HS-27A (cell line): ENCODE results near the gene AP2A1.

Source experiments
- DNase-seq: peaks from one replicate; pipeline ENCODE4 v3.0.0-alpha.2; 2012; ENCODE audit warnings: low read depth, missing footprints

The AP2A1 gene

GRCh38 chr19:49839713-49840112, 72.9 kb downstream of the AP2A1 start:
- DNase-seq: no peak

GRCh38 chr19:49840321-49840720, 73.5 kb downstream of the AP2A1 start:
- no peak for DNase-seq

DNA sequence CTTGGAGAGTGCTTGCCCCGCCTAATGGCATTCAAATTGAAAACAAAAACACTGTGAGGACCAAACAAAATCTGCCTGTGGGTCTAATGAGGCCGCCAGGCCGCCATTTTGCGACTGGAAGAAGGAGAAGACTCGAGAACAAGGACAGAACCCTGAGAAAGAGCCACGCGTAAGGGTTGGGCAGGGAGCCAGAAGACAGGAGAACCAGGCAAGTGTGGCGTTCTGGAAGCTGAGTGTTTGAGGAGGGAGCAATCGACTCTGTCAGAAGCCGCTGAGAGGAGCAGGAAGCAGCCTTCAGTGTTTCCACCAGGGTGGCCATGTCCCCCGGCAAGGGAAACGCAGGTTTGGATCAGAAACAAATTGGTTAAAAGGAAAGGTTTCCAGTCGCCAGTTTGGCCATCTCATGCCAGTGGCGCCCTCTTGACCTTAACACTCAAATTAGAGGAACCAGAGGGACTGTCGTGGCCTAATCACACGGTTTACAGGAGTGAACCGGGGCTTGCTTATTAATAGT, 74.0 kb downstream of the AP2A1 start:
- DNase-seq: no peak

DNA sequence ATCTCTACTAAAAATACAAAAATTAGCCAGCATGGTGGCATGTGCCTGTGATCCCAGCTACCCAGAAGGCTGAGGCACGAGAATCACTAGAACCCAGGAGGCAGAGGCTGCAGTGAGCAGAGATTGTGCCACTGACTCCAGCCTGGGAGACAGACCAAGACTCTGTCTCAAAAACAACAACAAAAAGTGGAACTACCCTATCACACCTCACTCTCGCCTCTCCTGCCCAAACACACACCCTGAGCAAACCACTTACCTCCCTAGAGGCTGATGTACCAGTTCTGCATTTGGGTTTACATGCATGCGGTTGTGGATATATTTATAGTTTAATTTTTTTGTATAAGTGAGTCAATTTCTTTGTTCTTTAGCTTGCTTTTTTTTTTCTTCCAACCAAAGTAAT, 76.5 kb downstream of the AP2A1 start:
- no peak for DNase-seq

DNA sequence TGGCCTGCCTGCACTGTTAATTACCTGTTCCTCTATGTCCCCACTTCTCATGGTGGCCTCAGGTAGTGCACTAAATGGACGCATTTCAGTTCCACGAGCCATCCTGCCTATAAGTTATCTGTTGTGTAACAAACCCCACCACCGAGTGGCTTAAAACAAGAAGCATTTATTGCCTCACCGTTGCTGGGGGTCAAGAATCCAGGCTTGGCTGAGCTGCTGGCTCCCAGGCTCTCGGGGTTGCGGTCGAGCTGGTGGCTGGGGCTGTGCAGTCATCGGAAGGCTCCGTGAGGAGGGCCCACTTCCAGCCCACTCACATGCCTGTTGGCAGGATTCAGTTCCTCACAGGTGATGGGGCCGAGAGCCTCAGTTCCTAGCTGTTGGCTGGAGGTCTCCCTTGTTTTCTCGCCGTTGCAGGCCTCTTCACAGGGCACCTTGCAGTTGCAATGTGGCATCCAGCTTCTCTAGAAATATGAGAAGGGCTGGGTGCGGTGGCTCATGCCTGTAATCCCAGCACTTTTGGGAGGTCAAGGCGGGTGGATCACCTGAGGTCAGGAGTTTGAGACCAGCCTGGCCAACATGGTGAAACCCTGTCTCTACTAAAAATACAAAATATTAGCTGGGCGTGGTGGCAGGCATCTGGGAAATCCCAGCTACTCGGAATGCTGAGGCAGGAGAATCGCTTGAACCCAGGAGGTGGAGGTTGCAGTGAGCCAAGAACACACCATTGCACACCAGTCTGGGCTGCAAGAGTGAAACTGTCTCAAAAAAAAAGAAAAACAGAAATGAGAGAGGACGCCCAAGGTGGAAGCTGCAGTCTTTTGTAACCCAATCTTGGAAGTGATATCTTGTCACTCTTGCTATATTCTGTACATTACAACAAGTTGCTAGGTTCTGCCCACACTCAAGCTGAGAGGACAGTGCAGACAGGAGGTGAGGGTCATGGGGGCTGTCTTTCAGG, 77.6 kb downstream of the AP2A1 start:
- no peak for DNase-seq

- DNase-seq: no peak
Measured at GRCh38 chr19:49845414-49845813, 78.6 kb downstream of the AP2A1 start.

- DNase-seq: no peak
Measured at GRCh38 chr19:49846408-49846807, 79.6 kb downstream of the AP2A1 start.

GRCh38 chr19:49847731-49848696, 81.2 kb downstream of the AP2A1 start:
- DNase-seq: peak; percentile 87

- DNase-seq: no peak
Measured at GRCh38 chr19:49848938-49849337, 82.1 kb downstream of the AP2A1 start.

- DNase-seq: no peak
Measured at GRCh38 chr19:49849433-49850220, 82.8 kb downstream of the AP2A1 start.

DNA sequence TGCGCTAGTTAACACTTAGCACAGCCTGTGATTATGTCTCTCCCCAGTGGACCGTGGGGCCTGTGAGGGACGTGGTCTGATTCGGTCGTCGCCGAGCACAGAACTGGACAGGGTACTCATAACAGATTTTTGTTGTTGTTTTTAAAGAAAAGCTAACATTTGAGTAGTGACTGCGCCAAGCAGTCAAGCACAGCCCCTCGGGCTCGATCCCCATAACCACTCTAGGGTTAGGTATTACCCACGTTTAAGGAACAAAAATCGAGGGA, 83.4 kb downstream of the AP2A1 start:
- no peak for DNase-seq

DNA sequence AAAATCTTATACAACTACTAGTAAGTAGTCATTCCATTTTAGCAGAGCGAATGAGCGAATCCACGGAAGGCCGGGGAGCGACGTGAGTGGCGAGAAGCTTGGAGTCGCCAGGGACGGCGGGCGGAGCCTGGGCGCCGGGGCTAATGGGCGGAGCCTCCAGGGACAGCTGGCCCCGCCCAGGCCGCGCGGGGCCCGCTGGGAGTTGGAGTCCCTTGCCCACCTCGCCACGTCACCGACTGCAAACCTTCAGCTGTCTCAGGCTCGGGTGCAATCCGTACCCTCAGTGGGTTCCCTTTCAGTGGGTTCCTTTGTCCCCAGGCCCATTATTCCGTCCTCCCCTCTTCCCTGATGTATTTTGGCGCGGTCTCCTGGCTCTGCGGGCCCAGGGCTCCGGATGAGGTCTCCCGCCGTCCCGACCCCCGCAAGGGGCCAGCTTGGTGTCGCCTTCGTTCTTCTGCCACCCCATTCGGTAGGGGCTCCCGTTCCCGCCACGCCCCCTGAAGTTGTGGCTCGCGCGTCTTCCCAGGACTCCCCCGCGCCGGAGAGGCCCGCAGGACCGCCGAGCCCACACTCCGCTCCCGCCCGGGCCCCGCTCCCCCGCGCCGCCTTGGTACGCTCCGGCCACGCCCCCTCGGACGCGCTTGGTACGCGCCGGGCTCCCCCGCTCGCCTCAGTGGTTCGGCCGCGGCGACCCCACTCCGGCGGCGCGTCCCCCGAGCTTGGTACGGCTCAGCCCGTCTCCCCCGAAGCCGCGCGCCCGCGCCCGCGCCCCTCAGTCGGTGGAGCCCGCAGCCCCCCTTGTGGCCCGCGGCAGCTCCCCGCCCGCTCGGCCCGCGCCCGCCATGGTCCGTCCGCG, 83.9 kb downstream of the AP2A1 start, which contains the start of gene PTOV1:
Gene PTOV1, plus strand, starts transcription at position 673 of the 856 bp plus-strand sequence.
- peak; percentile 75 for DNase-seq

DNA sequence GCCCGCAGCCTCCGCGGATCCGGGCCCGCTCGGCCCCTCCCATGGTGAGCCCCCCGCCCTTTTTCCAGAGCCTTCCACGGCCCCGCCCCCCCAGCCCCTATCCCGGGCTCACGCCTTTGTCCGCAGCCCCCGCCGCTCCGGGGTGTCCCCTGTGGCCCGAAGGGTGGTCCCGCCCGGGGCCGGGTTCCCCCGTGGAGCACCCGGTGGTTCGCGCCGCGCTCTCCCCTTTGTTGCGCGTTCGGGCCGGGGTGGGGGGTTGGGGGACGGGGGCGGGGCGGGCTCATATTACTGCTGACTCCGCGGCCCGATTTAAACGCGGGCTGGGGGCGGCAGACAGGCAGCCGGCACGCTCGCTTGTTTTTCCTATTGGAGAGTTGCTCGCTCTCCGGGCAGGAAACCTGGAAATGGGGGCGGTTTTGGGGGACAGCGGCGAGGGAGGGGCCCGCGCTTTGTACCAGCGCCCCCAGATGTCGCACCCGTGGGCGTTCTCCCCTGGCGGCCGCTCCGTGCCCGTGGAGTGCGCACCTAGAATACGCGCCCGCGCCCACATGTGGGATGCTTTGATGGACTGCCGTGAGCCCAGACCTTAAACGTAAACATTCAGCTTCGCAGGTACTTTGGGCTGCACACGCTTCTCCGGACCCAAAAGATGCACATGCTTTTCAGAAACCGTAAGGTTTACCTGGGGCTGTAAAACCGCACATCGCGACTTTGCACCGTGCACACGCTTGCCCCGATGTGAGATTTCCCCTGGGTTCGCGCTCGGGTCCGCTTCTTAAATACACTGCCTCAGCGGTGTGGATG, 84.9 kb downstream of the AP2A1 start:
- DNase-seq: no peak

DNA sequence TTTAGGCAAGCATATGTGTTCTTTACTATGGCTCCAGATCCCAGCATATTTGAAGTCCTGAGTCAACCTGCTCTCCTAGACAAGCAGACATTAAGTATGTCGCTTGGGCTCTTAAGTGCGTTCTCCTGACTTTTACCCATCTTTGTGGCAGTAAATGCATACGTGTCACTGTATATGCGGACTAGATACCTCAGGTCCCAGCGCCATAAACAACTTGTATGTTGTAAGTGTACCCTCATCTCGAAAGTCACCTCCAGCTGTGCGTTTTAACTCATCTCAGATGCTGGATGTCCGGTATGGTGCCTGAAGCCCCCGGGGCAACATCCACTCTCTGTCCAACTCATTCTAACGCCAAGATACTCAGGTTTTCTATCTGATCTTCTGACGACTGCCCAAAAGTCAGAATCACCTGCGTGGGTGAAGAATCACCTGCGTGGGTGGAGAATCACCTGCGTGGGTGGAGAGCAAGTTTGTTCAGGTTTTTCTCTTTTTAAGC, 85.9 kb downstream of the AP2A1 start:
- no peak for DNase-seq

GRCh38 chr19:49853852-49854377, 87.1 kb downstream of the AP2A1 start:
- DNase-seq: no peak

- DNase-seq: no peak
Measured at GRCh38 chr19:49854378-49855263, 87.8 kb downstream of the AP2A1 start.

DNA sequence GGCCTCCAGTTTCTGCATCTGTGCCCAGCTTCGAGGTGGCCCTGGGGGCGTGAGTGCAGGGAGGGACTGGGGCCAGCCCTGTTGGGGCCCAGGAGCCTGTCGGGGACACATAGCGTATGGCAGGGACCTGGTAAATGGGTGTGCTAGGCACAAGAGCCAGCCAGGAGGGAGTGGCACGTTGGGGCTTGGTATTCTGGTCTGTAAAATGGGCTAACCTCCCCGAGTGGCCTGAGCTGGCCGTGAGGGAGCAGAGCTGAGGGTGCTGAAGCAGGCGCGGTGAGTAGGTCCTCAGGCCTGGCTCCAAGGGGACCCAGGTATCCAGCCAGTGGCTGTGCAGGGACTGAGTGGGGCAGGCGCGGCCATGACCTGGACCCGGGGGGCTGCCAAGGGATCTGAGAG, 88.5 kb downstream of the AP2A1 start:
- no peak for DNase-seq
